Measurements from ENCODE around the gene PSME3IP1. TPM values are rescaled to one million over a fixed set of nuclear protein-coding genes. Genes with fewer than 3 reads are reported as not detected.

Gene PSME3IP1
- total and polyA plus RNA-seq, 12 donors: 32.9 to 129 (median 67.8) TPM

DNA sequence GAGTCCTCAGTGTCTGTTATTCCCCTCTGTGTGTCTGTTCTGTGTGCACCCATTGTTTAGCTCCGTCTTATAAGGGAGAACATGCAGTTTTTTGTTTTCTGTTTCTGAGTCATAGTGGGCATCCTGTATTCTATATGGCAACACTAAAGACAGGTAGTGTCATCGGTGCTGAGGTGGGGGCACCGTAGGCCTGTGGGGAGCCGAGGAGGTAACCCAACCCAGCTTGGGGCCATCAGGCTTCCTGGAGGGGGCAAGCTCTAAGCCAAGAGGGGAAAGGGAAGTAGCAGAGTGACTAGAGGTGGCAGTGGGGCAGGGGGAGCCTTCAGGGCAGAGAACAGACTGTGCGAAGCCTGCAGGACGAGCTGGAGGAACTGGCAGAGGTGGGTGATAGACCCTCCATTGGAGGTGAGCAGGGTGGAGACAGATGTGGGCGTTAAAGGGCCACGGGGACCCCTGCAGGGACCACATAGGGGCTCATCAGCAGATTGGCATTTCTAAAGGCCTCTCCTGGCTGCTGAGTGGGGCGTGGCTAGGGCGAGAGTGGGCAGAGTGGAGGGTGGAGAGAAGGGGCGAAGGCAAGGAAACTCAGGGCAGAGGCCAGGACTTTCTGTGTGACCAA, 57.0 kb downstream of the PSME3IP1 start:
- H3K27ac ChIP-seq: no peak overlapping the region
- no peaks in the 10 kb centered on the region for H3K9me3 ChIP-seq (replicated peaks in 1 of 3)
- no peaks in the 10 kb centered on the region for H3K36me3 ChIP-seq (replicated peaks in 1 of 2)
- 83 to 86% (median 86%) methylated on average over 11 of the region's 11 CpGs for WGBS, 4 donors
- TF ChIP-seq CTCF (IDR thresholded peaks at IDR 0.05): no peak
- intact Hi-C loops (cut with DNase I): no loop called here
- no peak for DNase-seq
- H3K27me3 ChIP-seq: no peaks in the 10 kb centered on the region
- no peaks in the 10 kb centered on the region for H3K4me1 ChIP-seq (replicated peaks in 1 of 2)
- H3K4me3 ChIP-seq: no peak overlapping the region

DNA sequence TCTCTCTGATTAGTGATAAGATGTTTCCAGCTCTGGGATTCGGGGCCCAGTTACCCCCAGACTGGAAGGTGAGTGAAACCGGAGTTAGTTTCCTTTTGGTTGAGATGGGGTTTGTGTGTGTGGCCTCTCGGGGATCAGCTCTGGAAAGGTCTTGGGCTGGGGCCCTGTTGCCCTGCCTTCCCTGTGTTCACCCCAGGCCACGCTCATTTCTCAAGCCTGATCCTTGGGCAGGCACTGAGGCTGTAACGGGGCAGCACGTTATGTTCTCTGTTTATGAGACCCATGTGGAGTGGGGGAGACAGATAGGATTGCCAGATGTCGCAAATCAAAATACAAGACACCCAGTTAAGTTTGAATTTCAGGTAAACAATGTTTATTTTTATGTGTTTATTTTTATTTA, 58.0 kb downstream of the PSME3IP1 start:
- Histone ChIP-seq H3K4me3 (no peak overlapping the region), H3K9me3 (replicated peaks in 1 of 3) (no peaks in the 10 kb centered on the region), H3K27ac (no peak overlapping the region), H3K36me3 (replicated peaks in 1 of 2) (no peaks in the 10 kb centered on the region), H3K4me1 (replicated peaks in 1 of 2) (no peaks in the 10 kb centered on the region), H3K27me3 (no peaks in the 10 kb centered on the region)
- no peak for DNase-seq
- WGBS, 4 donors: 92 to 95% (median 94%) methylated on average over 4 to 7 of the region's 7 CpGs
- intact Hi-C loops (cut with DNase I): no loop called here
- no peak for TF ChIP-seq POLR2A (IDR thresholded peaks at IDR 0.05)
- no peak for TF ChIP-seq CTCF (IDR thresholded peaks at IDR 0.05)

- Histone ChIP-seq H3K4me3 (no peak overlapping the region), H3K36me3 (replicated peaks in 1 of 2) (no peaks in the 10 kb centered on the region)
These were observed 58.6 kb downstream of the PSME3IP1 start for GRCh38 chr16:57127037-57127763.

DNA sequence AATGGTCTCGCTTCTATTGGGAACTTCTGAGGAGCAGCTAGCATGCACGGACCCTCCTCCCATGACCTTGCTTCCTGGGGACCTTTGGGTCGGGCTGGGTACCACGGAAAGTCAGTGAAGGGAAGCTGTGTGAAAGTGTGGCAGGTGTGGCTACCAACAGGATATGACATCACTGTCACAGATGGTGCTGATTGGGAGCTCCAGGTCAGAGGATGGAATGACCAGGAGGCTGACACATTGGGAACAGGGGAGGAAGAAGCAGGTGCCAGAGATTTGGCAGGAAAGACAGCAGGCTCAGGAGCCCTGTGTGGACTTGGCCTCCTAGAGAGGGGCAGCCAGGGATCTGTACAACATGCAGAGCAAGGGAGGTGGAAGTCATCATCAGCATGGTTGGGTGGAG, 59.4 kb downstream of the PSME3IP1 start:
- Histone ChIP-seq H3K4me1 (replicated peaks in 1 of 2) (no peaks in the 10 kb centered on the region), H3K27ac (no peak overlapping the region), H3K4me3 (no peak overlapping the region), H3K9me3 (replicated peaks in 1 of 3) (no peaks in the 10 kb centered on the region), H3K36me3 (replicated peaks in 1 of 2) (peaks cover 0 to 7% of the 10 kb centered on the region in 2 donors), H3K27me3 (no peaks in the 10 kb centered on the region)
- 80 to 98% (median 89%) methylated on average over 4 of the region's 4 CpGs for WGBS, 4 donors
- TF ChIP-seq POLR2A (IDR thresholded peaks at IDR 0.05) (no peak), CTCF (IDR thresholded peaks at IDR 0.05) (no peak)
- DNase-seq: no peak
- intact Hi-C loops (cut with DNase I): no loop called here

More at GRCh38 chr16:57127037-57127763, 58.6 kb downstream of the PSME3IP1 start:
- Histone ChIP-seq H3K4me1 (replicated peaks in 1 of 2) (no peaks in the 10 kb centered on the region), H3K27ac (no peak overlapping the region), H3K27me3 (no peaks in the 10 kb centered on the region), H3K9me3 (replicated peaks in 1 of 3) (no peaks in the 10 kb centered on the region)
- DNase-seq: no peak
- 89 to 93% (median 91%) methylated on average over 4 to 5 of the region's 5 CpGs for WGBS, 4 donors
- intact Hi-C loops (cut with DNase I): no loop called here
- no peak for TF ChIP-seq CTCF (IDR thresholded peaks at IDR 0.05)
- no peak for TF ChIP-seq POLR2A (IDR thresholded peaks at IDR 0.05)

All from adrenal gland (tissue), 12 donors.